HG03108 (cell line): ENCODE results near the gene RNU7-1.

Experiments
- ATAC-seq: cut with Tn5 transposase; IDR thresholded peaks from one replicate; pipeline ENCODE4 v1.9.1; 2021; ENCODE audit warnings: moderate library complexity; ENCODE audit not compliant: unreplicated experiment

Gene RNU7-1

DNA sequence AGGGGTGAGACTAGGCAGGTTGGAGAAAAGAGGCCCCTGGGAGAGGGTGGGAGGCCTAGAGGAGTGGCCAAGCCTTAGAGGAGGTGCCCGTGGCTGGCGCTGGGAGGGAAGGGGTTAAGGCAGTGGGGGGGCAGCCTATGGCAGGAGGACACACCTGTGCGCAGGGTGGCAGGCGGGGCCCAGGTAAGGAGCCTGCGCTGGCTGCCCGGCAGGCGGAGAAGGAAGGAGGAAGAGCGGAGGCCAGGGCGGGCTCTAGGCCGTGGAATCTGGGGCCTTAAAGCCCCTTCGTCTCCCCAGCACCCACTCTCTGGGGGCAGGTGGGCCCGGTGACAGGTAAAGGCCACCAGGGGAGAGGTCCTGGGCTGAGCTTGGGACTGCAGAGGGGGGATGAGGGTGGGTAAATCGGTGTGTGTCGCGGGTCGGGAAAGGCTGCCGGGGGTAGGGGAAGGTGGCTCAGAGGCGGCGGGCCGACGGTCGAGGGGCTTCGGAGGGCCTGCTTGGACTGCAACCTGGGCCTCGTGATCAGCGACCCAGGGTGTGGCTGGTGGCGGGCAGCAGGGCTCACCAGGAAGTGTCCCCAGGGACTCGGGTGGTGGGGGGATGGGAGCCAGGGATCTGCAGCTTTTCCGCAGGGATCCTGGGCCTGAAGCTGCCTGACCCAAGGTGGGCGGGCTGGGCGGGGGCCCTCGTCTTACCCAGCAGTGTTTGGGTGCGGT lies 19.6 kb downstream of the RNU7-1 start:
- ATAC-seq, result no peak

GRCh38 chr12:6963791-6964413 lies 20.3 kb downstream of the RNU7-1 start:
- ATAC-seq, result no peak

GRCh38 chr12:6964605-6965025 lies 21.0 kb downstream of the RNU7-1 start:
- no peak for ATAC-seq

DNA sequence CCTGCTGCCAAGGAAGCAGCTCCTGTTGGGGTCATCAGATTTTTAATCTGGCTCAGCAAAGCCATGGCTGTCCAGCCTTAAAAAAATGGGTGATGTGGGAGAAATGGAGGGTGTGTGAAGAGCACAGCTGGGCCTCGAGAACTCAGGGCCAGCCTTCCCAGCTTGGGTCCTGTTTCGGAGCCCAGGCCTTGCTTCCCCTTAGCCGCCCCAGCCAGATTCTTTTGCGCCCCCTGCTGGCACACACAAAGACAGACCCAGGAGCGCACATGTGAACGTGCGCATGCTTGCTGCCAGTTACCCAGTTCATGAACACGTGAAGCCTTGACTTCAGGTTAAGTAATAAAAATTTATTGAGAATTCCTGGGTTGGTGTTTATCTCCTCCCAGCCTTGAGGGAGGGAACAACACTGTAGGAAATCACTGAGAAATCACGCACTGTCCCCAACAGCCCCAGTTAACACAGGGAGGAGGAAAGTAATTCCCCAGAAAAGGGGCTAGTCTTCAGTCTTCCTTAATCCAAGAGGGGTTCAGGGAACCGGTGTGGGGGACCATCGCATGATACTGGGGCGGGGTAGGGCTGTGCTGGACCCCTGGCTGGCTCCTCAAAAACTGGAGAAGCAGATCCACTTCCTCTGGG lies 21.5 kb downstream of the RNU7-1 start:
- ATAC-seq, result no peak

- ATAC-seq, result no peak
Measured at GRCh38 chr12:6965714-6966113, 22.1 kb downstream of the RNU7-1 start.

GRCh38 chr12:6966351-6966750 lies 22.7 kb downstream of the RNU7-1 start:
- ATAC-seq, result no peak

DNA sequence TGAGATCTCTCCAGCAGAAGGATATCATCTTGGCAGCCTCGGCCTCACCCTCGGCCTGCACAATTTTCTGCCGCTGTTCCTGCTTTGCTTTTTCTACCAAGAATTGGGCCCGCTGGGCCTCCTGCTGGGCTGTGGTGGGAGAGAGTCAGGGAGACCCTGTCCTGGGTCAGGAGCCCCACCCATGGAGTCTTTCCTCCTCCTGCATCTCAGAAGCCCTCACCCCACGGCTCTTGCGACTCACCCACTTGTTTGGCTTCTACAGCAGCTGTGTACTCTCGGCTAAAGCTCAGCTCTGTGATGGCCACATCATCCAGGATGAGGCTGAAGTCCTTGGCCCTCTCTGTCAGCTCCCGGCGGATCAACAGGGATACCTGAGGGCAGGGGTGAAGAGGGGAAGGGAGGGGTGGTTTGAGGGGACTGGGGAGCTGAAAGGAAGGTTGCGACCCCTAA lies 24.1 kb downstream of the RNU7-1 start:
- ATAC-seq, result no peak

GRCh38 chr12:6968426-6968825 lies 24.8 kb downstream of the RNU7-1 start:
- ATAC-seq, result no peak

DNA sequence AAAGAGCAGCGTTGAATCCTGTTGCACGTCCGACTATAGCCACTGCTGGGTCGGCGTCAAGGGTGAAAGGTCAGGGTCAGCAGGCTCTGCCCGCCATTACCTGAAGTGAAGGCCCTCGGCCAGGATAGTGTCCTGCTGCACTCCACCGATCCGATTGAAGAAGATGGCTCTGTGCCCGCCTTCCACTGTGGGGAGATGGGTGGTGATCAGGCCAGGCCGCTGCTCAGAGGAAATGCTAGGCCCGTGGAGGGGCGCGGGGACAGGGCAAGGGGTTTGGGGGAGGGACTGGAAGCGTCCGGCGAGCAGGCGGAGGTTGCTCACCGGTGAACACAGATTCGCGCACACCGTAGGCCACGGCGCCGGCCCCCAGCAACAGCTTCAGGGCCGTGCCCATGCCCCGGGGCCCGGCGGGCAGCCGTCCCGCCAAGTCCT lies 26.5 kb downstream of the RNU7-1 start:
- ATAC-seq, result no peak

GRCh38 chr12:6974180-6974579 lies 30.6 kb downstream of the RNU7-1 start:
- ATAC-seq, result no peak

DNA sequence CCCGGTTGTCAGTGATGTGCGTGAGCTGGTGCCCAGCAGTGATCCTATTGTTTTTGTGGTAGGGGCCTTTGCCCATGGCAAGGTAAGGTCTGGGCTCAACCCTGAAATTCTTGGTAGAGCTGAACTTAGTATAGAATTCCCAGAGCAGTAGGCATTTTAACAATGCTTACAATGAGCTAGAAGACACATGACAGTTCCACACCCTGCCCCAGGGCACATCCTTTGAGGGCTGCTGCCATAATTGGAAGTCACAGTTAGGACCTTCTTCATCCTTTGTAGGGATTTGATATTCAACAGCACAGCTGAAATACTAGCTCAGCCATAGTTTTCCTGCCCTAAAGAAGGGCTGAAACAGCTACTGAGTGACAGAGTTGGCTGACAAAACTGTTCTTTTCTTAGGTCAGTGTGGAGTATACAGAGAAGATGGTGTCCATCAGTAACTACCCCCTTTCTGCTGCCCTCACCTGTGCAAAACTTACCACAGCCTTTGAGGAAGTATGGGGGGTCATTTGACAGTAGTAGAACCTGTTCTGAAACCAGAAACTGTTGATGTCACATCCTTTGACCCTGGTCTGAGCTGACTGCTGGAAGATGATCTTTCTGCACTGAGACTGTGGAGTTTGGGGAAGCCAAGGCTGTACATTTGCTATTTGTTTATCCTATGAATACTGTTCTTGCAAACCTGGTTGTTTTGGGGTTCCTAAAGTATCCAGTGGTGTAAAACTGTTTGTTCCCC lies 31.8 kb downstream of the RNU7-1 start:
- ATAC-seq, result no peak

- ATAC-seq, result no peak
Measured at GRCh38 chr12:6977653-6978052, 34.0 kb downstream of the RNU7-1 start.

DNA sequence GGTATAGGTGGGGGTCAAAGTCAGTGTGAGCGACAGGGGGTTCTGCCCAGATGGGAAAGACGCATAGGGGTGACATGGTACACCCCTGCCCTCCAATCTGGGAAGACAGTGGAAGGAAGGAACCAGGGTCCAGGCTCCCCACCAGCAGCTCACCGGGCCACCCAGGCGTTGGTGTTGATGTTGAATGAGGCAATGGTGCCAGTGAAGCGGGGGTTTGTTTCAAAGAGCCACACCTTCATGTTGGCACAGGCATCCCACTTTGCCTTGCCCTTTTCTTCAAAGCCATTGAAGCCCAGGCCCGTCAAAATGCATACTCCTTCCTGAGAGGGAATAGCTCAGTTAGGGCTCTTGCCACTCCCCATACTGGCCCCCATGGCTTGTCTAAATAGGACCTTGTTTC lies 34.6 kb downstream of the RNU7-1 start:
- ATAC-seq, result no peak

- ATAC-seq, result no peak
Measured at GRCh38 chr12:6978611-6979011, 35.0 kb downstream of the RNU7-1 start.

- no peak for ATAC-seq
Measured at GRCh38 chr12:6979021-6979420, 35.4 kb downstream of the RNU7-1 start.

DNA sequence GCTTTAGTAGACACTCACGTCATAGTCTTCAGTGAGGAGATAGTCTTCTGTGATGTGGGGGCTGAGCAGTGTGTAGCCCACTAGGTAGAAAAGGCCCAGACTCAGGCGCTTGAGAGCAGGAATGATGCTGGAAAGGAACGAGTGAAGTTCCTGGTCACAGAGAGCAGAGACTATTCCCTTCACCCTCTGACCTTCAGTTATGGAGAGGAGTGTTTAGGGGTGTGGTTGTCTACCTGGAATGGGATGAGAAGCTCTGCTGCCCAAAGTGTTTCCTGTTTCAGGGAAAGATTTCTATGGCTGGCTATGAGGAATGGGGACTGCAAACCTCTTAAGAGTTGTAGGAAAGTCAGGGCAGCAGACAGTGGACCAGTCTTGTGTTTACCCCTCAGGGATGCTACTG lies 35.8 kb downstream of the RNU7-1 start:
- ATAC-seq, result no peak

GRCh38 chr12:6980075-6980474 lies 36.5 kb downstream of the RNU7-1 start:
- no peak for ATAC-seq

GRCh38 chr12:6980740-6981139 lies 37.1 kb downstream of the RNU7-1 start:
- no peak for ATAC-seq

- no peak for ATAC-seq
Measured at GRCh38 chr12:6981152-6982052, 37.8 kb downstream of the RNU7-1 start.

GRCh38 chr12:6982532-6982931 lies 38.9 kb downstream of the RNU7-1 start:
- no peak for ATAC-seq
